Effector CD4-positive, alpha-beta T cell (primary cell): ENCODE results near the gene ZNF580.

Source experiments
- DNase-seq: peaks from one replicate; pipeline ENCODE4 v3.0.0-alpha.2; 2020

ZNF580 gene

GRCh38 chr19:55679343-55680257 is 38.8 kb downstream of the ZNF580 start:
- DNase-seq: no peak

GRCh38 chr19:55680339-55681130 is 39.7 kb downstream of the ZNF580 start:
- no peak for DNase-seq

- no peak for DNase-seq
These were observed 40.6 kb downstream of the ZNF580 start for GRCh38 chr19:55681131-55682092.

GRCh38 chr19:55683449-55684261 is 42.9 kb downstream of the ZNF580 start:
- DNase-seq: no peak

- no peak for DNase-seq
These were observed 44.3 kb downstream of the ZNF580 start for GRCh38 chr19:55684946-55685681.

GRCh38 chr19:55685776-55686175 is 45.0 kb downstream of the ZNF580 start:
- DNase-seq: no peak

GRCh38 chr19:55686311-55687050 is 45.7 kb downstream of the ZNF580 start:
- no peak for DNase-seq

GRCh38 chr19:55687281-55688201 is 46.7 kb downstream of the ZNF580 start:
- DNase-seq: no peak

GRCh38 chr19:55688422-55689218 is 47.8 kb downstream of the ZNF580 start:
- DNase-seq: no peak

- no peak for DNase-seq
These were observed 48.8 kb downstream of the ZNF580 start for GRCh38 chr19:55689411-55690108.

GRCh38 chr19:55690109-55690768 is 49.4 kb downstream of the ZNF580 start:
- DNase-seq: no peak

- no peak for DNase-seq
These were observed 50.2 kb downstream of the ZNF580 start for GRCh38 chr19:55690769-55691545.

- DNase-seq: no peak
These were observed 51.0 kb downstream of the ZNF580 start for GRCh38 chr19:55691561-55692481.

- DNase-seq: no peak
These were observed 51.9 kb downstream of the ZNF580 start for GRCh38 chr19:55692681-55693081.
